ENCODE data around the gene YIPF3.
A peak's percentile ranks its signal among the peaks of the same experiment; 100 is the strongest.

- TF ChIP-seq POLR2A (IDR thresholded peaks at IDR 0.05) (peak; percentile 67 to 92 (median 91)), CTCF (IDR thresholded peaks at IDR 0.05) (no peak)
Observed at GRCh38 chr6:43477235-43478007, 39.3 kb downstream of the YIPF3 start, which contains the start of gene TJAP1.

All from body of pancreas (tissue), 4 donors.